Gastroesophageal sphincter (tissue), 3 donors: Measurements from ENCODE around the gene PHACTR1.

Source experiments
- EP300 ChIP-seq: sonication (generic); formaldehyde crosslinking; IDR thresholded peaks from one replicate; pipeline ENCODE4 v1.6.1; 2017; ENCODE audit warnings: antibody characterized with exemption, mild to moderate bottlenecking
- POLR2A ChIP-seq, 2 donors: fragments of 450-650 bp; IDR thresholded peaks; one replicate each; pipeline ENCODE4 v1.6.1; 2017; ENCODE audit warnings: antibody characterized with exemption in 2 of 2, mild to moderate bottlenecking in 2 of 2, moderate library complexity in 1 of 2
- POLR2AphosphoS5 ChIP-seq: sonication (generic); formaldehyde crosslinking; IDR thresholded peaks from one replicate; pipeline ENCODE4 v1.6.1; 2017; ENCODE audit warnings: antibody characterized with exemption
- TF ChIP-seq, protein P1 (sequence below), 4 experiments: fragments of 200-600 bp in 2 of 4; fragments of 450-650 bp in 2 of 4; sonication (generic) in 1 of 4; IDR thresholded peaks; one replicate each; pipeline ENCODE4 v1.5.1; 2017 to 2019; ENCODE audit warnings: antibody characterized with exemption in 4 of 4, mild to moderate bottlenecking in 2 of 4, moderate library complexity in 2 of 4

DNA sequence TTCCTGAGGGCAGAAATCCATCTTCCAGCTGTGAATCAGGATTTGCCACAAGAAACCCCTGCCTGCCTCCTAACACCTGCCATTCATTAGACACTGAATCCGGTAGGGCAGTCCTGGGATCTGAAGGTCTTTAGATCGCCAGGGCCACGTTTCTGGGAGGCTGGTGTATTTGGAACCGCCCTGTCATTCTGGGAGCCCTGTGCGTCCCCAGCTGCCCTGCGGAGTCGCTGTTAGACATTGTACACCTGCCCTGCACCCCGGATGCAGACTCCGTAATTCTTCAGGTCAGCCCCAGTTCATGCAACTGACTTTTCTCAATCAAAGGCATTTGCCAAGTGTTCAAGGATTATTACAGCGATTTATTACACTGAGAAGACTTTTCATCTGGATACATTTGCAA lies 418.6 kb downstream of the PHACTR1 start:
- TF ChIP-seq POLR2AphosphoS5 (no peak), EP300 (no peak), POLR2A (IDR thresholded peaks at IDR 0.05) (no peak)
- TF ChIP-seq, protein P1, sequence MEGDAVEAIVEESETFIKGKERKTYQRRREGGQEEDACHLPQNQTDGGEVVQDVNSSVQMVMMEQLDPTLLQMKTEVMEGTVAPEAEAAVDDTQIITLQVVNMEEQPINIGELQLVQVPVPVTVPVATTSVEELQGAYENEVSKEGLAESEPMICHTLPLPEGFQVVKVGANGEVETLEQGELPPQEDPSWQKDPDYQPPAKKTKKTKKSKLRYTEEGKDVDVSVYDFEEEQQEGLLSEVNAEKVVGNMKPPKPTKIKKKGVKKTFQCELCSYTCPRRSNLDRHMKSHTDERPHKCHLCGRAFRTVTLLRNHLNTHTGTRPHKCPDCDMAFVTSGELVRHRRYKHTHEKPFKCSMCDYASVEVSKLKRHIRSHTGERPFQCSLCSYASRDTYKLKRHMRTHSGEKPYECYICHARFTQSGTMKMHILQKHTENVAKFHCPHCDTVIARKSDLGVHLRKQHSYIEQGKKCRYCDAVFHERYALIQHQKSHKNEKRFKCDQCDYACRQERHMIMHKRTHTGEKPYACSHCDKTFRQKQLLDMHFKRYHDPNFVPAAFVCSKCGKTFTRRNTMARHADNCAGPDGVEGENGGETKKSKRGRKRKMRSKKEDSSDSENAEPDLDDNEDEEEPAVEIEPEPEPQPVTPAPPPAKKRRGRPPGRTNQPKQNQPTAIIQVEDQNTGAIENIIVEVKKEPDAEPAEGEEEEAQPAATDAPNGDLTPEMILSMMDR (IDR thresholded peaks at IDR 0.05) = no peak
